NB4 (cell line): ENCODE measurements around the gene TGM4.

Experiments used
- DNase-seq: peaks from one replicate; pipeline ENCODE4 v3.0.0; 2010; ENCODE audit warnings: low read depth
- H3K4me3 ChIP-seq: one replicate; pipeline ENCODE4 v1.5.1; 2011; ENCODE audit warnings: mild to moderate bottlenecking, low read depth, low read length, moderate library complexity
- MYC ChIP-seq: IDR thresholded peaks from 2 replicates; pipeline ENCODE4 v1.6.1; 2011; ENCODE audit warnings: low read depth, low read length
- POLR2A ChIP-seq: IDR thresholded peaks from 2 replicates; pipeline ENCODE4 v1.6.1; 2011; ENCODE audit warnings: mild to moderate bottlenecking; ENCODE audit not compliant: insufficient read length; ENCODE audit errors: extremely low read depth
- TF ChIP-seq, protein P1 (sequence below): IDR thresholded peaks from one replicate; pipeline ENCODE4 v1.5.1; 2012; ENCODE audit warnings: low read depth, low read length
- TF ChIP-seq, protein P2 (sequence below): IDR thresholded peaks from 2 replicates; pipeline ENCODE4 v1.6.1; 2011; ENCODE audit warnings: low read depth, low read length

Gene TGM4

DNA sequence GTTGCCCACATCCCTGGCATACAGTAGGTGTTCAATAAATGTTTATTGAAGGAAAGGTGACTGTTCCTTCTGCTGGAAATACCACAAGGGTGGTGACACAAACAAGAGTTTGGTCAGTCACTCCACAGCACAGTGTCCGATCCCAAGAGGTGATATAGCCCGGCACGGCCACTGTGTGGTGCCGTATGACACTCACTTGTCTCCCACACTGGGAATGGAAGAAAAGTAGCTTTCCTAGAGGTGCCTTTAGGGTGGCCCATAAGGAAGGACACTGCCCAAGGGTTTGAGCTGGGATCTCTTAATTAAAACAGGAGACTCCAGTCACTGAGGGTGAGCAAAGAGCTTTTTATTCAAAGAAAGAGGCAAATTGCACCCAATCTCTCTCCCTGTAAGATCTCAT is 40.5 kb downstream of the TGM4 start:
- H3K4me3 ChIP-seq: no peak overlapping the region
- TF ChIP-seq, protein P1, sequence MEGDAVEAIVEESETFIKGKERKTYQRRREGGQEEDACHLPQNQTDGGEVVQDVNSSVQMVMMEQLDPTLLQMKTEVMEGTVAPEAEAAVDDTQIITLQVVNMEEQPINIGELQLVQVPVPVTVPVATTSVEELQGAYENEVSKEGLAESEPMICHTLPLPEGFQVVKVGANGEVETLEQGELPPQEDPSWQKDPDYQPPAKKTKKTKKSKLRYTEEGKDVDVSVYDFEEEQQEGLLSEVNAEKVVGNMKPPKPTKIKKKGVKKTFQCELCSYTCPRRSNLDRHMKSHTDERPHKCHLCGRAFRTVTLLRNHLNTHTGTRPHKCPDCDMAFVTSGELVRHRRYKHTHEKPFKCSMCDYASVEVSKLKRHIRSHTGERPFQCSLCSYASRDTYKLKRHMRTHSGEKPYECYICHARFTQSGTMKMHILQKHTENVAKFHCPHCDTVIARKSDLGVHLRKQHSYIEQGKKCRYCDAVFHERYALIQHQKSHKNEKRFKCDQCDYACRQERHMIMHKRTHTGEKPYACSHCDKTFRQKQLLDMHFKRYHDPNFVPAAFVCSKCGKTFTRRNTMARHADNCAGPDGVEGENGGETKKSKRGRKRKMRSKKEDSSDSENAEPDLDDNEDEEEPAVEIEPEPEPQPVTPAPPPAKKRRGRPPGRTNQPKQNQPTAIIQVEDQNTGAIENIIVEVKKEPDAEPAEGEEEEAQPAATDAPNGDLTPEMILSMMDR: peak; percentile 52
- no peak for TF ChIP-seq POLR2A
- DNase-seq: peak; percentile 54

DNA sequence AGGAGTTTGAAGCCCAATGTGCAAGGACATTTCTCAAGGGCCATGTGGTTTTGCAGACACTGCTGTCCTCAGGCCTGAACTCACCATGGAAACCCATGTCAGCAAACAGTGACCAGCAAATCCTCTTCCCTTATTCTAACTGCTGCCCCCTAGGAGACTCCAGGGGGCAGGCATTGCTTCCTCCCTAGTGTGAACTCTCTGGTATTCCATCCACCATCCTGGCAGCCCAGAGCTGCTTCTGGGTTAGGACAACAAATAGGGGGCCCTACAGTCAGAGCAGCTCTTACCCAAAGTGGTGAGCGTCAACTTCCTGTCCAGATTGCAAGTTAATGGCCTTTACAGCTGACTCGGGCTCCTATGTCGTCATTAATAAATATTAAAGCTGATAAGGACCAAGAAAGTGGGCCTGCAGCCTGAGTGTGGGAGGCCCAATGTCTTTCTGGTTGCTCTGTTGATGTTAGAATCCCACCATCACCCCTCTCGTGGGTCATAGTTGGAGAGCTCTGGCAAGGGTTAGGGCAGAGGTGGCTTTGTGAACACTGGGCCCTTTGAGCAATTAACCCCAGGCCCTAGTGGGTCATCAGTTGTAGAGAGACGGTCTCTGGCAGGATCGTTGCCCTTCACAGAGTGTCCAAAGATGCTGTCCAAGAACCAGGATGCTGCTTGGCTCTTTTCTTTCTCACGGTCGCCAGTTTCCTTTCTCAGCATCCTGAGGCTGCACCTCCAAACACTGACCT is 41.5 kb downstream of the TGM4 start:
- no peak overlapping the region for H3K4me3 ChIP-seq
- TF ChIP-seq POLR2A (no peak), MYC (no peak)
- TF ChIP-seq, protein P1: peak; percentile 8
- TF ChIP-seq, protein P2, sequence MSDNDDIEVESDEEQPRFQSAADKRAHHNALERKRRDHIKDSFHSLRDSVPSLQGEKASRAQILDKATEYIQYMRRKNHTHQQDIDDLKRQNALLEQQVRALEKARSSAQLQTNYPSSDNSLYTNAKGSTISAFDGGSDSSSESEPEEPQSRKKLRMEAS: no peak
- peak; percentile 38 for DNase-seq

DNA sequence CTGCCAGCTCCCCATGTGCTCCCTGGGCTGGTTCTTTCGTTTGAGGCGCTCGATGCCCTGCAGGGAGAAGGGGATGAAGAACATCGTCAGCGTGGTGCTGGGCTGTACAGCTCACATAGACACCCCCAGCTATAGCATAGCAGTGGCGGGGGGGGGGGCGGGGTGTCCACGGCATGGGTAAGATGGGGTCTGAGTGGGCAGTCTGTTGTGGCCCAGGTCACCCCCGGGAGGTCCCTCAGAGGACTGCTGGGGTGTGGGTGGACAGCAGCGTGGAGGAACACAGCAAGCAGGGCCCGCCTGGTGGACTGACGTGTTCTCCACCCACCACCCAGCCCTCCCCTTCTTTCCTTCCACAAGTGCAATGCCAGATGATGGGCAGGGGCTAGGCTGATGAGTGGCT is 43.7 kb downstream of the TGM4 start:
- DNase-seq: no peak
- H3K4me3 ChIP-seq: no peak overlapping the region
- no peak for TF ChIP-seq MYC

DNA sequence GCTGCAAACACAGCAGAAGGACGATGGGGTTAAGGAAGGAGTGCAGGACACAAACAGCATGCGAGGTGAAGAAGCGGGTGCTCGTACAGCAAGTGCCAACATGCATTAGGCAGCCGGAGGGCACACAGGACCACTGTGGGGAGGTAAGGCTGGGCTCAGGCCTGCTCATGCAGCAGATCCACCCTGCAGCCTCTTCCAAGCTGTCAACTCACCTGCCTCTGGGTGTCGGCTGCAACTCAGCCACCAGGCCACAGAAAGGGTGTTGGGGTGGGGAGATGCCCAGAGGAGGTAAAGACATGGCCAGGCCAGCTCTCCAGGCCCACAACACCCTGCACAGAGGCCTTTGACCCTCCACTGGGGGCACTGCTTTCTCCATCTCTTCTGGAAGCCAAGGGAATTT is 44.2 kb downstream of the TGM4 start:
- TF ChIP-seq, protein P2: no peak
- TF ChIP-seq POLR2A (no peak), MYC (no peak)
- TF ChIP-seq, protein P1: no peak
- no peak for DNase-seq
- H3K4me3 ChIP-seq: no peak overlapping the region

DNA sequence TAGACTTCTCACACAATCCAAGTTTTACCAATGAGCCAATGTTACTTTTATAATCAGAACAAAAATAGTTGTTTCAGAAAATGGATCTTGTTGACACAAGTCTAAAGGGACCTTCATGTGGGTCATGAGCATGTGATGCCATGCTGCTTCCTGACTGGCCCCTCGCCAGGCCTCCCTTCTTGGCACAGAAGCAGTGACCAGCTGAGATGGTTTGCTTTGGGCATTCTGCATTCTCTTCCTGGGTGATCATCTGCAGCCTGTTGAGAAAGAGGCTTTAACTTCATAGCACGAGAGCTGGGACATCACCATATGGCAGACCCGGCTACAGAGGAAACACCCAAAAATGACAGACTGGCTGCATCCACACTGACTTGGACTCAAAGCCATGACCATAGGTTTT is 45.7 kb downstream of the TGM4 start:
- no peak overlapping the region for H3K4me3 ChIP-seq
- no peak for DNase-seq
- no peak for TF ChIP-seq POLR2A

DNA sequence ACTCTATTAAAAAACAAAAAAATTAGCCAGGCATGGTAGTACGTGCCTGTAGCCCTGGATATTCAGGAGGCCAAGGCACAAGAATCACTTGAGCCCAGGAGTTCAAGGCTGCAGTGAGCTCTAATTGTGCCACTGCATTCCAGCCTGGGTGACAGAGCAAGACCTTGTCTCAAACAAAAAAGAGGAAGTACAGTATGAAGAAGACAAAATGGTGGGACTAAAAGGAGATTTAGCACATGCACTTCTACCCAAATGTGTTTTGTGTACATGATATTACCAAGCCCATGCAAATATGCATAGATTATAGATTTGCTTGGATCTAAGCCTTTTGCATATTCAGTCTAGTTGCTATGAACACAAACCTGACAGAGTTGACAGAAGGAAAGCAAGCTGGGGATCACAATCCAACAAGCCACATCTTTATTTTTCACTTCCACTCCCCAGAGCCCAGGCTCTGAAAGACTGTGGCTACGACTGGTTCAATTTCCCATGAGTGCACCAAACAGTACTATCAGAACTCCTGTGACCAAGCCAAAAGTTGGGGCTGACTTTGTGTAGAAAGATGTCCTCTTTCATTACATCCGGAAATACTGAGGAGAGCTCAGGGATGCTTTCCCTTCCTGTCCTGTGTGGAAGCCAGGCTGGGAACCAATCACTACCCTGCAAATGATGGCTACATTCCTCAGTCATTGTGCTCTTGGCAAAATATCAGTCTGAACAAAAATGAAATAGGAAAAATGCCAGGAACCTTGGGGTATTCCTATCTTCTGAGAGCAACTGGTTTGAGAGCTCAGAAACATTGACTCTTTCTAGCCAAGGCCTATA is 49.4 kb downstream of the TGM4 start:
- TF ChIP-seq MYC (no peak), POLR2A (no peak)
- TF ChIP-seq, protein P2: no peak
- TF ChIP-seq, protein P1: no peak
- DNase-seq: peak; percentile 25
- no peak overlapping the region for H3K4me3 ChIP-seq
